CD14-positive monocyte (primary cell): ENCODE data around the gene PGAP2. TPM values are rescaled to one million over a fixed set of nuclear protein-coding genes. Genes with fewer than 3 reads are reported as not detected.

ENCODE experiments used
- DNase-seq, 3 donors: peaks; one replicate each; pipeline ENCODE4 v3.0.0-alpha.2; 2011 to 2022
- H2AFZ ChIP-seq: 2 replicates; pipeline ENCODE4 v1.6.0; 2012; ENCODE audit warnings: mild to moderate bottlenecking, low read depth, low read length, inconsistent platforms; ENCODE audit not compliant: insufficient read depth, poor library complexity, severe bottlenecking
- H3K27ac ChIP-seq, 2 donors: 1 replicate in 1 of 2; 2 replicates in 1 of 2; pipeline ENCODE4 v1.5.1; 2012 to 2013; ENCODE audit warnings: low read length in 2 of 2, control low read depth in 1 of 2, inconsistent platforms in 1 of 2, low read depth in 1 of 2, mild to moderate bottlenecking in 1 of 2
- H3K27me3 ChIP-seq, 2 donors: one replicate each; pipeline versions ENCODE4 v1.6.0 to v1.6.1; 2011 to 2013; ENCODE audit warnings: low read length in 2 of 2; ENCODE audit not compliant: control insufficient read depth in 2 of 2, insufficient read depth in 2 of 2
- H3K36me3 ChIP-seq, 2 donors: replicated peaks in 1 of 2; 1 replicate in 1 of 2; 2 replicates in 1 of 2; pipeline versions ENCODE4 v1.5.1 to v1.6.1; 2012 to 2013; ENCODE audit warnings: low read length in 2 of 2, control low read depth in 1 of 2, inconsistent platforms in 1 of 2, mild to moderate bottlenecking in 1 of 2; ENCODE audit not compliant: insufficient read depth in 2 of 2, control insufficient read depth in 1 of 2
- H3K4me1 ChIP-seq, 2 donors: 1 replicate in 1 of 2; 2 replicates in 1 of 2; pipeline versions ENCODE4 v1.5.1 to v1.6.1; 2012 to 2013; ENCODE audit warnings: low read length in 2 of 2, control low read depth in 1 of 2, inconsistent platforms in 1 of 2, mild to moderate bottlenecking in 1 of 2, moderate library complexity in 1 of 2; ENCODE audit not compliant: insufficient read depth in 2 of 2, control insufficient read depth in 1 of 2
- H3K4me2 ChIP-seq: replicated peaks from 2 replicates; pipeline ENCODE3; 2012; ENCODE audit warnings: low read length, moderate library complexity, mild to moderate bottlenecking; ENCODE audit not compliant: poor library complexity, severe bottlenecking; ENCODE audit errors: extremely low read depth
- H3K4me3 ChIP-seq, 3 experiments: fragments of 200-600 bp in 1 of 3; sonication (generic) in 1 of 3; replicated peaks in 1 of 3; 1 replicate in 2 of 3; 2 replicates in 1 of 3; pipeline ENCODE4 v1.5.1; 2011 to 2013; ENCODE audit warnings: low read length in 3 of 3, mild to moderate bottlenecking in 3 of 3, control low read depth in 2 of 3, low read depth in 2 of 3, inconsistent platforms in 1 of 3, moderate library complexity in 1 of 3
- H3K79me2 ChIP-seq: 2 replicates; pipeline ENCODE4 v1.6.0; 2012; ENCODE audit warnings: mild to moderate bottlenecking, control low read depth, inconsistent platforms, low read length, moderate library complexity; ENCODE audit not compliant: insufficient read depth
- H3K9ac ChIP-seq: 2 replicates; pipeline ENCODE4 v1.6.0; 2017; ENCODE audit warnings: low read length, mild to moderate bottlenecking; ENCODE audit not compliant: insufficient read depth, poor library complexity, severe bottlenecking
- H3K9me3 ChIP-seq, 2 donors: replicated peaks in 1 of 2; 1 replicate in 1 of 2; 2 replicates in 1 of 2; pipeline versions ENCODE4 v1.5.1 to v1.6.1; 2012 to 2013; ENCODE audit warnings: low read length in 2 of 2, control low read depth in 1 of 2; ENCODE audit not compliant: control insufficient read depth in 1 of 2, insufficient read depth in 1 of 2
- H4K20me1 ChIP-seq: 2 replicates; pipeline ENCODE4 v1.6.0; 2012; ENCODE audit warnings: mild to moderate bottlenecking, low read length, control low read depth, moderate library complexity; ENCODE audit not compliant: insufficient read depth
- H3K27ac Mint-ChIP-seq, 7 donors: one replicate each; pipeline ENCODE4 v1.8.0; 2020; ENCODE audit warnings: mild to moderate bottlenecking in 7 of 7, mixed read lengths in 7 of 7, moderate library complexity in 6 of 7, inconsistent platforms in 2 of 7
- H3K27me3 Mint-ChIP-seq, 3 donors: one replicate each; pipeline ENCODE4 v1.8.0; 2021 to 2022; ENCODE audit warnings: low read depth in 3 of 3, mild to moderate bottlenecking in 3 of 3, mixed read lengths in 3 of 3, moderate library complexity in 3 of 3, inconsistent platforms in 1 of 3
- H3K36me3 Mint-ChIP-seq, 2 donors: one replicate each; pipeline ENCODE4 v1.8.0; 2020; ENCODE audit warnings: mixed read lengths in 2 of 2, inconsistent platforms in 1 of 2, mild to moderate bottlenecking in 1 of 2
- H3K4me1 Mint-ChIP-seq: one replicate; pipeline ENCODE4 v1.8.0; 2020; ENCODE audit warnings: mild to moderate bottlenecking, mixed read lengths
- H3K4me3 Mint-ChIP-seq, 2 donors: one replicate each; pipeline ENCODE4 v1.8.0; 2020; ENCODE audit warnings: mild to moderate bottlenecking in 2 of 2, mixed read lengths in 2 of 2, moderate library complexity in 1 of 2
- H3K9me3 Mint-ChIP-seq, 7 donors: one replicate each; pipeline ENCODE4 v1.8.0; 2020 to 2022; ENCODE audit warnings: mixed read lengths in 7 of 7, mild to moderate bottlenecking in 6 of 7, moderate library complexity in 6 of 7, inconsistent platforms in 2 of 7
- WGBS: methylation state at CpG from one replicate; pipeline ENCODE4 v1.1.5; 2013; ENCODE audit warnings: missing lambda C conversion rate; ENCODE audit not compliant: insufficient coverage; 5-methylcytosine and 5-hydroxymethylcytosine counted together
- intact Hi-C, 2 donors: fragments of 100-400 bp; cut with micrococcal nuclease; formaldehyde crosslinking; loops; one replicate each; pipeline versions ENCODE4 v1.15.0 to v1.15.1; 2023
- polyA plus RNA-seq, 3 donors: library from polyadenylated mRNA; depleted of rRNA in 1 of 3; unstranded in 2 of 3; stranded (reverse) in 1 of 3; fragments of 300-500 nt in 2 of 3; fragments of >200 nt in 1 of 3; fragmentation: Illumina TruSeq in 2 of 3; gene quantifications; 1 replicate in 2 of 3; 2 replicates in 1 of 3; pipeline ENCODE4 v1.2.3, GENCODE V29; 2012 to 2021
- TF ChIP-seq, protein P1 (sequence below): fragments of 200-600 bp; IDR thresholded peaks from one replicate; pipeline ENCODE4 v1.8.0; 2022; ENCODE audit warnings: antibody characterized with exemption, mild to moderate bottlenecking

The PGAP2 gene
- polyA plus RNA-seq, 3 donors, result 5.8 to 17.9 (median 6.8) TPM

- H3K4me1 ChIP-seq, result peaks cover 42 to 50% of the 10 kb centered on the region in 2 donors
- H3K27me3 ChIP-seq, result no peaks in the 10 kb centered on the region
- no peaks in the 10 kb centered on the region for H3K9me3 ChIP-seq
- H2AFZ ChIP-seq, result peak overlapping the region; percentile 88
- H4K20me1 ChIP-seq, result peaks cover 34% of the 10 kb centered on the region
- Mint-ChIP-seq H3K4me1 (peaks cover 46% of the 10 kb centered on the region), H3K36me3 (peaks cover 5 to 6% of the 10 kb centered on the region in 2 donors), H3K4me3 (peak overlapping the region; percentile 89 to 94), H3K9me3 (no peaks in the 10 kb centered on the region), H3K27me3 (peaks cover 0 to 2% (median 0%) of the 10 kb centered on the region in 3 donors), H3K27ac (peak overlapping the region; percentile 95 to 99 (median 98))
- peak overlapping the region; percentile 84 for H3K9ac ChIP-seq
- WGBS, result 13% methylated on average over 7 of the region's 11 CpGs
- TF ChIP-seq, protein P1, sequence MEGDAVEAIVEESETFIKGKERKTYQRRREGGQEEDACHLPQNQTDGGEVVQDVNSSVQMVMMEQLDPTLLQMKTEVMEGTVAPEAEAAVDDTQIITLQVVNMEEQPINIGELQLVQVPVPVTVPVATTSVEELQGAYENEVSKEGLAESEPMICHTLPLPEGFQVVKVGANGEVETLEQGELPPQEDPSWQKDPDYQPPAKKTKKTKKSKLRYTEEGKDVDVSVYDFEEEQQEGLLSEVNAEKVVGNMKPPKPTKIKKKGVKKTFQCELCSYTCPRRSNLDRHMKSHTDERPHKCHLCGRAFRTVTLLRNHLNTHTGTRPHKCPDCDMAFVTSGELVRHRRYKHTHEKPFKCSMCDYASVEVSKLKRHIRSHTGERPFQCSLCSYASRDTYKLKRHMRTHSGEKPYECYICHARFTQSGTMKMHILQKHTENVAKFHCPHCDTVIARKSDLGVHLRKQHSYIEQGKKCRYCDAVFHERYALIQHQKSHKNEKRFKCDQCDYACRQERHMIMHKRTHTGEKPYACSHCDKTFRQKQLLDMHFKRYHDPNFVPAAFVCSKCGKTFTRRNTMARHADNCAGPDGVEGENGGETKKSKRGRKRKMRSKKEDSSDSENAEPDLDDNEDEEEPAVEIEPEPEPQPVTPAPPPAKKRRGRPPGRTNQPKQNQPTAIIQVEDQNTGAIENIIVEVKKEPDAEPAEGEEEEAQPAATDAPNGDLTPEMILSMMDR, result no peak
- H3K79me2 ChIP-seq, result peaks cover 36% of the 10 kb centered on the region
- H3K36me3 ChIP-seq, result no peaks in the 10 kb centered on the region
- H3K4me2 ChIP-seq, result peak overlapping the region; percentile 97
- peak; percentile 72 to 78 (median 76) for DNase-seq
- intact Hi-C loops, result loop anchor here in 1 of 2 donors (2.0 kb wide), 1 partner anchor 15 kb away; no protein-coding TSS in a partner anchor
- peak overlapping the region; percentile 94 for H3K27ac ChIP-seq
- H3K4me3 ChIP-seq, result peak overlapping the region; percentile 65 to 94 (median 87)
These were observed 45.7 kb downstream of the PGAP2 start for GRCh38 chr11:3853899-3854659.

- Histone ChIP-seq H2AFZ (peak overlapping the region; percentile 88), H3K4me2 (peak overlapping the region; percentile 97), H3K27ac (peak overlapping the region; percentile 94), H3K4me1 (peaks cover 48 to 56% of the 10 kb centered on the region in 2 donors), H3K79me2 (peaks cover 41% of the 10 kb centered on the region), H3K9ac (peak overlapping the region; percentile 84), H3K4me3 (peak overlapping the region; percentile 65 to 94 (median 87)), H4K20me1 (peaks cover 39% of the 10 kb centered on the region), H3K9me3 (no peaks in the 10 kb centered on the region), H3K36me3 (no peaks in the 10 kb centered on the region), H3K27me3 (no peaks in the 10 kb centered on the region)
- peaks cover 0 to 2% (median 0%) of the 10 kb centered on the region in 3 donors for H3K27me3 Mint-ChIP-seq
- TF ChIP-seq, protein P1, result no peak
- peak overlapping the region; percentile 95 to 99 (median 98) for H3K27ac Mint-ChIP-seq
- no peaks in the 10 kb centered on the region for H3K9me3 Mint-ChIP-seq
- peak overlapping the region; percentile 89 to 94 for H3K4me3 Mint-ChIP-seq
- H3K4me1 Mint-ChIP-seq, result peaks cover 51% of the 10 kb centered on the region
- WGBS, result 9% methylated on average over 7 of the region's 7 CpGs
- no peak for DNase-seq
- intact Hi-C loops, result loop anchor here in 1 of 2 donors (2.0 kb wide), 1 partner anchor 16 kb away; no protein-coding TSS in a partner anchor
- peaks cover 5 to 6% of the 10 kb centered on the region in 2 donors for H3K36me3 Mint-ChIP-seq
These were observed 46.3 kb downstream of the PGAP2 start for GRCh38 chr11:3854660-3854976.
